Ishikawa (cell line): ENCODE results near the gene ARPC2.

Experiments
- CEBPB ChIP-seq: IDR thresholded peaks from 2 replicates; pipeline ENCODE4 v1.6.1; 2012
- CREB1 ChIP-seq: IDR thresholded peaks from 2 replicates; pipeline ENCODE4 v1.6.1; 2012; ENCODE audit warnings: low read depth
- EGR1 ChIP-seq: IDR thresholded peaks from 2 replicates; pipeline ENCODE4 v1.6.1; 2012
- EP300 ChIP-seq: IDR thresholded peaks from 2 replicates; pipeline ENCODE4 v1.6.1; 2012; ENCODE audit warnings: borderline replicate concordance
- FOXM1 ChIP-seq: IDR thresholded peaks from 2 replicates; pipeline ENCODE4 v1.6.1; 2012; ENCODE audit warnings: low read depth, borderline replicate concordance
- MAX ChIP-seq: IDR thresholded peaks from 2 replicates; pipeline ENCODE4 v1.6.1; 2012
- NFIC ChIP-seq: IDR thresholded peaks from 2 replicates; pipeline ENCODE4 v1.6.1; 2012
- RAD21 ChIP-seq: IDR thresholded peaks from 2 replicates; pipeline ENCODE4 v1.6.1; 2012; ENCODE audit warnings: low read depth
- REST ChIP-seq: IDR thresholded peaks from 2 replicates; pipeline ENCODE4 v1.6.1; 2012; ENCODE audit warnings: low read depth, mild to moderate bottlenecking
- TAF1 ChIP-seq: IDR thresholded peaks from 2 replicates; pipeline ENCODE4 v1.6.1; 2012; ENCODE audit warnings: low read depth, mild to moderate bottlenecking
- TCF12 ChIP-seq: IDR thresholded peaks from 2 replicates; pipeline ENCODE4 v1.6.1; 2012; ENCODE audit warnings: low read depth
- TEAD4 ChIP-seq: IDR thresholded peaks from 2 replicates; pipeline ENCODE4 v1.6.1; 2012
- USF1 ChIP-seq: IDR thresholded peaks from 2 replicates; pipeline ENCODE4 v1.6.1; 2012
- YY1 ChIP-seq: IDR thresholded peaks from 2 replicates; pipeline ENCODE4 v1.6.1; 2012; ENCODE audit warnings: low read depth
- ZBTB7A ChIP-seq: IDR thresholded peaks from 2 replicates; pipeline ENCODE4 v1.6.1; 2012; ENCODE audit warnings: low read depth

ARPC2 gene

GRCh38 chr2:218196974-218197373, 20.0 kb upstream of the ARPC2 start:
- TF ChIP-seq MAX (no peak), REST (no peak), ZBTB7A (no peak), EGR1 (no peak), USF1 (no peak), YY1 (no peak), TCF12 (no peak), FOXM1 (no peak), RAD21 (no peak), NFIC (no peak), CEBPB (no peak), TAF1 (no peak), CREB1 (no peak), EP300 (no peak), TEAD4 (no peak)

- TF ChIP-seq MAX (no peak), TCF12 (no peak), TAF1 (no peak), CREB1 (no peak), EP300 (no peak), ZBTB7A (no peak), FOXM1 (no peak), NFIC (no peak), RAD21 (no peak), REST (no peak), EGR1 (no peak), USF1 (no peak), TEAD4 (no peak), YY1 (no peak), CEBPB (no peak)
Measured at GRCh38 chr2:218202266-218202665, 14.7 kb upstream of the ARPC2 start.

- TF ChIP-seq REST = no peak
Measured at GRCh38 chr2:218209078-218209477, 7.9 kb upstream of the ARPC2 start.

DNA sequence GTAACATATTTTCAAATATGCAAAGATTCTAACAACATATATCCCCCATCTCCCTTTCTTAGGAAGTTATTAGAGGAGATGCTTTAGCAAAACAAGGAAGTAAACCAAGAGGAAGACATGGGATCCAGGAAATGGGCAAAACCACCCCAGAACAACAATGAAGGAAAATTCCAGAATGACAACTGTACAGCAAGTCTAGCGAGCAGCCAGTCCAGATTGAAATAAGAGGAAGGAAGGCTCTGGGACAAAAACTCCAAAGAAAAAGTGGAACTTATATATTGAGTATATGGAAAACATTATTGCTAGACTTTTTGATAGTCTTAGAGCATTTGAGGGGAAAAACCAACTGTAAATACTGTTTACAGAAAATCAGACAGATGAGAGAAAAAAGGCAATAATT, 2.9 kb upstream of the ARPC2 start:
- no peak for TF ChIP-seq EP300
- TF ChIP-seq RAD21 = no peak
- no peak for TF ChIP-seq MAX
- no peak for TF ChIP-seq CREB1
- no peak for TF ChIP-seq TCF12
- no peak for TF ChIP-seq USF1
- no peak for TF ChIP-seq CEBPB
- no peak for TF ChIP-seq TAF1
- TF ChIP-seq NFIC = no peak
- TF ChIP-seq YY1 = no peak
- TF ChIP-seq ZBTB7A = no peak
- no peak for TF ChIP-seq TEAD4
- TF ChIP-seq FOXM1 = no peak

DNA sequence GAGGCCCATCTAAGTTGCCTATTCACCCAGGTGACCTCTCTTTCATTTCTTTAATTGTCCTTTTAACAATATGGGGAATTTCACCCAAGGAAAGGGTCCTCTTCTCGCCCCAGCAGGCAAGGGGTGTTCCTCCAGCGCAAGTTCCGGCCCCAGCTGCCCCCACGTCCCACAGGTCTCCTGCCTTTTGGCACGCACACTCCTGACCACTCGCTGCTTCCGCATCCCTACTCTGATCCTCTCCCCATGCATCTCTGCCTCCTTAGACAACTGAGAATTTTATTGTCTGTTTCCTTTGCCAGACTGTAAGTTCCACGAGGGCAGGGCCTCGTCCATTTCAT, 684 bp upstream of the ARPC2 start:
- no peak for TF ChIP-seq RAD21
- no peak for TF ChIP-seq NFIC
- TF ChIP-seq MAX = no peak
- no peak for TF ChIP-seq USF1
- TF ChIP-seq FOXM1 = no peak
- TF ChIP-seq EP300 = no peak
- TF ChIP-seq CEBPB = no peak
- TF ChIP-seq REST = no peak
- no peak for TF ChIP-seq YY1
- TF ChIP-seq EGR1 = no peak
- no peak for TF ChIP-seq ZBTB7A
- no peak for TF ChIP-seq TCF12
- no peak for TF ChIP-seq TAF1
- no peak for TF ChIP-seq TEAD4
- TF ChIP-seq CREB1 = no peak
